Upper lobe of left lung (tissue), 4 donors: ENCODE data around the gene CCDC158.

Source experiments
- CTCF ChIP-seq, 6 experiments: fragments of 450-650 bp in 4 of 6; fragments of 200-600 bp in 2 of 6; sonication (generic) in 2 of 6; IDR thresholded peaks; one replicate each; pipeline ENCODE4 v1.5.1; 2016 to 2019; ENCODE audit warnings: antibody characterized with exemption in 6 of 6
- EP300 ChIP-seq, 4 donors: sonication (generic); formaldehyde crosslinking; IDR thresholded peaks; one replicate each; pipeline ENCODE4 v1.5.1; 2017; ENCODE audit warnings: antibody characterized with exemption in 4 of 4, control low read depth in 2 of 4
- POLR2A ChIP-seq, 4 donors: fragments of 450-650 bp; IDR thresholded peaks; one replicate each; pipeline ENCODE4 v1.5.1; 2016 to 2017; ENCODE audit warnings: antibody characterized with exemption in 4 of 4, mild to moderate bottlenecking in 2 of 4
- POLR2AphosphoS5 ChIP-seq, 2 donors: sonication (generic); formaldehyde crosslinking; IDR thresholded peaks; one replicate each; pipeline ENCODE4 v1.5.1; 2017; ENCODE audit warnings: antibody characterized with exemption in 2 of 2

- no peak for TF ChIP-seq CTCF (IDR thresholded peaks at IDR 0.05)
- no peak for TF ChIP-seq EP300 (IDR thresholded peaks at IDR 0.05)
- no peak for TF ChIP-seq POLR2A (IDR thresholded peaks at IDR 0.05)
- TF ChIP-seq POLR2AphosphoS5 (IDR thresholded peaks at IDR 0.05) = no peak
Measured at GRCh38 chr4:76377481-76377901, 43.5 kb downstream of the CCDC158 start.
